Upper lobe of right lung (tissue), 1 donor: ENCODE data around the gene PPP2R1B. TPM values are rescaled to one million over a fixed set of nuclear protein-coding genes. Genes with fewer than 3 reads are reported as not detected.

Source experiments
- ATAC-seq: fragments of 200-7000 bp; cut with Tn5 transposase; one replicate; pipeline ENCODE4 v1.9.1; 2020; ENCODE audit warnings: mild to moderate bottlenecking, moderate library complexity
- DNase-seq: peaks from one replicate; pipeline ENCODE4 v3.0.0-alpha.2; 2020
- H3K27ac ChIP-seq: fragments of 200-600 bp; one replicate; pipeline ENCODE4 v1.8.0; 2022
- H3K27me3 ChIP-seq: fragments of 200-600 bp; one replicate; pipeline ENCODE4 v1.8.0; 2022; ENCODE audit warnings: mild to moderate bottlenecking
- H3K36me3 ChIP-seq: fragments of 200-600 bp; one replicate; pipeline ENCODE4 v1.8.0; 2022
- H3K4me1 ChIP-seq: fragments of 200-600 bp; one replicate; pipeline ENCODE4 v1.8.0; 2022
- H3K4me3 ChIP-seq: fragments of 200-600 bp; one replicate; pipeline ENCODE4 v1.8.0; 2022; ENCODE audit warnings: mild to moderate bottlenecking
- H3K9me3 ChIP-seq: fragments of 200-600 bp; one replicate; pipeline ENCODE4 v1.8.0; 2022
- CTCF ChIP-seq: fragments of 200-600 bp; IDR thresholded peaks from one replicate; pipeline ENCODE4 v1.8.0; 2022; ENCODE audit warnings: antibody characterized with exemption
- intact Hi-C: fragments of 100-400 bp; cut with DNase I; formaldehyde crosslinking; loops from one replicate; pipeline ENCODE4 v1.11.0; 2022
- total RNA-seq: library from RNA; stranded (reverse); fragmentation: NEBNext Ultra II Directional; extraction: Animal tissue kit (Norgen Biotek cat#: 25700); gene quantifications from one replicate; pipeline ENCODE4 v1.2.1, GENCODE V29; 2021
- donor health status: DM: no; HTN: yes; CAD: no; lungs with severe emphysema.

The PPP2R1B gene
- total RNA-seq, 1 donor from 2014 or later = 26.7 TPM

GRCh38 chr11:111797145-111797581, 31.0 kb upstream of the PPP2R1B start:
- Histone ChIP-seq H3K27me3 (no peaks in the 10 kb centered on the region), H3K36me3 (peaks cover 4% of the 10 kb centered on the region), H3K9me3 (no peaks in the 10 kb centered on the region), H3K4me1 (no peaks in the 10 kb centered on the region), H3K27ac (no peak overlapping the region), H3K4me3 (no peak overlapping the region)
- intact Hi-C loops = no loop called here
- DNase-seq (no peak), ATAC-seq (peak; percentile 66)
- TF ChIP-seq CTCF = no peak

- no peak overlapping the region for H3K27ac ChIP-seq
- no peaks in the 10 kb centered on the region for H3K27me3 ChIP-seq
- no peak for TF ChIP-seq CTCF
- no peak for DNase-seq
- no peak for ATAC-seq
- H3K4me1 ChIP-seq = no peaks in the 10 kb centered on the region
- H3K4me3 ChIP-seq = no peak overlapping the region
- H3K36me3 ChIP-seq = peaks cover 4% of the 10 kb centered on the region
- no peaks in the 10 kb centered on the region for H3K9me3 ChIP-seq
- intact Hi-C loops = no loop called here
Observed at GRCh38 chr11:111796696-111797095, 30.5 kb upstream of the PPP2R1B start.

GRCh38 chr11:111795334-111795985, 29.3 kb upstream of the PPP2R1B start:
- Histone ChIP-seq H3K4me3 (no peak overlapping the region), H3K9me3 (no peaks in the 10 kb centered on the region), H3K27me3 (no peaks in the 10 kb centered on the region), H3K4me1 (no peaks in the 10 kb centered on the region), H3K36me3 (peaks cover 4% of the 10 kb centered on the region), H3K27ac (no peak overlapping the region)
- no peak for TF ChIP-seq CTCF
- no peak for DNase-seq
- no peak for ATAC-seq
- intact Hi-C loops = no loop called here

- no peak for DNase-seq
- Histone ChIP-seq H3K27me3 (no peaks in the 10 kb centered on the region), H3K27ac (no peak overlapping the region), H3K4me3 (no peak overlapping the region), H3K9me3 (no peaks in the 10 kb centered on the region), H3K4me1 (no peaks in the 10 kb centered on the region), H3K36me3 (peaks cover 9% of the 10 kb centered on the region)
- no peak for ATAC-seq
- no peak for TF ChIP-seq CTCF
- intact Hi-C loops = no loop called here
Observed at GRCh38 chr11:111793863-111794262, 27.7 kb upstream of the PPP2R1B start.

GRCh38 chr11:111792955-111793500, 26.8 kb upstream of the PPP2R1B start:
- no peaks in the 10 kb centered on the region for H3K4me1 ChIP-seq
- no peaks in the 10 kb centered on the region for H3K9me3 ChIP-seq
- H3K36me3 ChIP-seq = peaks cover 9% of the 10 kb centered on the region
- H3K27ac ChIP-seq = no peak overlapping the region
- H3K27me3 ChIP-seq = no peaks in the 10 kb centered on the region
- intact Hi-C loops = no loop called here
- no peak for TF ChIP-seq CTCF
- DNase-seq = no peak
- H3K4me3 ChIP-seq = no peak overlapping the region
- ATAC-seq = no peak
